Ishikawa (cell line): Measurements from ENCODE around the gene CITED1.

ENCODE experiments used
- CEBPB ChIP-seq: IDR thresholded peaks from 2 replicates; pipeline ENCODE4 v1.6.1; 2012
- EGR1 ChIP-seq: IDR thresholded peaks from 2 replicates; pipeline ENCODE4 v1.6.1; 2012
- EP300 ChIP-seq: IDR thresholded peaks from 2 replicates; pipeline ENCODE4 v1.6.1; 2012; ENCODE audit warnings: borderline replicate concordance
- NFIC ChIP-seq: IDR thresholded peaks from 2 replicates; pipeline ENCODE4 v1.6.1; 2012
- TAF1 ChIP-seq: IDR thresholded peaks from 2 replicates; pipeline ENCODE4 v1.6.1; 2012; ENCODE audit warnings: low read depth, mild to moderate bottlenecking
- USF1 ChIP-seq: IDR thresholded peaks from 2 replicates; pipeline ENCODE4 v1.6.1; 2012
- YY1 ChIP-seq: IDR thresholded peaks from 2 replicates; pipeline ENCODE4 v1.6.1; 2012; ENCODE audit warnings: low read depth
- TF ChIP-seq, protein P1 (sequence below): IDR thresholded peaks from 2 replicates; pipeline ENCODE4 v1.6.1; 2012; ENCODE audit warnings: low read depth, mild to moderate bottlenecking

DNA sequence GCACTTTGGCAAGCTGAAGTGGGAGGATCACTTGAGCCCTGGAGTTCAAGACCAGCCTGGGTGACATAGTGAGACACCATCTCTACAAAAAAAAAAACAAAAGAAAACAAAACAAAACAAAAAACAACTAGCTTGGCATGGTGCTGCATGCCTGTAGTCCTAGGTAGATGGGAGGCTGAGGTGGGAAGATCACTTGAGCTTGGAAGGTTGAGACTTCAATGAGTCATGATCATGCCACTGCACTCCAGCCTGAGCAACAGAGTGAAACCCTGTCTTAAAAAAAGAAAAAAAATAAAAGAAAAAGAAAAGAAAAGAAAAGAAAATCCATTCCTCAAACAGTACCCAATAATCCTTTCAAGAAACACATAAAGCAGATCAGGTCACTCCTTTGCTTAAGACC, 52.0 kb downstream of the CITED1 start:
- no peak for TF ChIP-seq YY1
- no peak for TF ChIP-seq EP300
- TF ChIP-seq CEBPB, result no peak
- TF ChIP-seq TAF1, result no peak
- TF ChIP-seq USF1, result no peak
- TF ChIP-seq, protein P1, sequence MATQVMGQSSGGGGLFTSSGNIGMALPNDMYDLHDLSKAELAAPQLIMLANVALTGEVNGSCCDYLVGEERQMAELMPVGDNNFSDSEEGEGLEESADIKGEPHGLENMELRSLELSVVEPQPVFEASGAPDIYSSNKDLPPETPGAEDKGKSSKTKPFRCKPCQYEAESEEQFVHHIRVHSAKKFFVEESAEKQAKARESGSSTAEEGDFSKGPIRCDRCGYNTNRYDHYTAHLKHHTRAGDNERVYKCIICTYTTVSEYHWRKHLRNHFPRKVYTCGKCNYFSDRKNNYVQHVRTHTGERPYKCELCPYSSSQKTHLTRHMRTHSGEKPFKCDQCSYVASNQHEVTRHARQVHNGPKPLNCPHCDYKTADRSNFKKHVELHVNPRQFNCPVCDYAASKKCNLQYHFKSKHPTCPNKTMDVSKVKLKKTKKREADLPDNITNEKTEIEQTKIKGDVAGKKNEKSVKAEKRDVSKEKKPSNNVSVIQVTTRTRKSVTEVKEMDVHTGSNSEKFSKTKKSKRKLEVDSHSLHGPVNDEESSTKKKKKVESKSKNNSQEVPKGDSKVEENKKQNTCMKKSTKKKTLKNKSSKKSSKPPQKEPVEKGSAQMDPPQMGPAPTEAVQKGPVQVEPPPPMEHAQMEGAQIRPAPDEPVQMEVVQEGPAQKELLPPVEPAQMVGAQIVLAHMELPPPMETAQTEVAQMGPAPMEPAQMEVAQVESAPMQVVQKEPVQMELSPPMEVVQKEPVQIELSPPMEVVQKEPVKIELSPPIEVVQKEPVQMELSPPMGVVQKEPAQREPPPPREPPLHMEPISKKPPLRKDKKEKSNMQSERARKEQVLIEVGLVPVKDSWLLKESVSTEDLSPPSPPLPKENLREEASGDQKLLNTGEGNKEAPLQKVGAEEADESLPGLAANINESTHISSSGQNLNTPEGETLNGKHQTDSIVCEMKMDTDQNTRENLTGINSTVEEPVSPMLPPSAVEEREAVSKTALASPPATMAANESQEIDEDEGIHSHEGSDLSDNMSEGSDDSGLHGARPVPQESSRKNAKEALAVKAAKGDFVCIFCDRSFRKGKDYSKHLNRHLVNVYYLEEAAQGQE, result no peak
- no peak for TF ChIP-seq NFIC
- TF ChIP-seq EGR1, result no peak
